Measurements from ENCODE around the gene IL6ST.
"Not testable (repeated sequence)": the region's sequence is repeated elsewhere in the genome, so short reads cannot be mapped to it uniquely, and the experiment has no call there.

DNA sequence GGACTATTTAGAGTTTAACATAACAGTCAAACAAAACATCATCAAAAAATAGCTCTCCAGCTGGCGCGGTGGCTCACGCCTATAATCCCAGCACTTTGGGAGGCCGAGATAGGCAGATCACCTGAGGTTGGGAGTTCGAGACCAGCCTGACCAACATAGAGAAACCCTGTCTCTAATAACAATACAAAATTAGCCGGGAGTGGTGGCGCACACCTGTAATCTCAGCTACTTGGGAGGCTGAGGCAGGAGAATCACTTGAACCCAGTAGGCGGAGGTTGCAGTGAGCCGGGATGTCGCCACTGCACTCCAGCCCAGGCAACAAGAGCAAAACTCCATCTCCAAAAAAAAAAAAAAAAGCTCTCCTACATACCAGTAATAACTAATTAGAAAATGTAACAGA, 6.3 kb downstream of the IL6ST start:
- TF ChIP-seq, protein P1, sequence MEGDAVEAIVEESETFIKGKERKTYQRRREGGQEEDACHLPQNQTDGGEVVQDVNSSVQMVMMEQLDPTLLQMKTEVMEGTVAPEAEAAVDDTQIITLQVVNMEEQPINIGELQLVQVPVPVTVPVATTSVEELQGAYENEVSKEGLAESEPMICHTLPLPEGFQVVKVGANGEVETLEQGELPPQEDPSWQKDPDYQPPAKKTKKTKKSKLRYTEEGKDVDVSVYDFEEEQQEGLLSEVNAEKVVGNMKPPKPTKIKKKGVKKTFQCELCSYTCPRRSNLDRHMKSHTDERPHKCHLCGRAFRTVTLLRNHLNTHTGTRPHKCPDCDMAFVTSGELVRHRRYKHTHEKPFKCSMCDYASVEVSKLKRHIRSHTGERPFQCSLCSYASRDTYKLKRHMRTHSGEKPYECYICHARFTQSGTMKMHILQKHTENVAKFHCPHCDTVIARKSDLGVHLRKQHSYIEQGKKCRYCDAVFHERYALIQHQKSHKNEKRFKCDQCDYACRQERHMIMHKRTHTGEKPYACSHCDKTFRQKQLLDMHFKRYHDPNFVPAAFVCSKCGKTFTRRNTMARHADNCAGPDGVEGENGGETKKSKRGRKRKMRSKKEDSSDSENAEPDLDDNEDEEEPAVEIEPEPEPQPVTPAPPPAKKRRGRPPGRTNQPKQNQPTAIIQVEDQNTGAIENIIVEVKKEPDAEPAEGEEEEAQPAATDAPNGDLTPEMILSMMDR (IDR thresholded peaks at IDR 0.05; ENCODE audit: low read depth, low read length), result not testable (repeated sequence)
- not testable (repeated sequence) for TF ChIP-seq EZH2phosphoT487 (IDR thresholded peaks at IDR 0.05; ENCODE audit: low read depth)
